SK-N-SH (cell line): ENCODE results near the gene ST6GALNAC3. TPM values are rescaled to one million over a fixed set of nuclear protein-coding genes. Genes with fewer than 3 reads are reported as not detected.

Source experiments
- CTCF ChIA-PET: fragments of 300-600, 350-600 bp; formaldehyde crosslinking; extraction: SDS; loops from one replicate; lab custom pipeline; 2021; lab: Yijun Ruan, JAX
- POLR2A ChIA-PET: fragments of 350-600 bp; sonication (Branson Sonifier 250); formaldehyde crosslinking; extraction: SDS; loops from one replicate; lab custom pipeline; 2020; ENCODE audit warnings: antibody characterized with exemption, inconsistent platforms; lab: Yijun Ruan, JAX
- DNase-seq: peaks from one replicate; pipeline ENCODE4 v3.0.0; 2012
- H2AFZ ChIP-seq: fragments of 200-600 bp; sonication (generic); 2 replicates; pipeline ENCODE4 v1.8.1; 2016; ENCODE audit warnings: antibody characterized with exemption, mild to moderate bottlenecking, low read depth
- H3F3A ChIP-seq: fragments of 200-600 bp; sonication (generic); replicated peaks from 2 replicates; pipeline ENCODE3; 2016; ENCODE audit warnings: antibody characterized with exemption, mild to moderate bottlenecking; ENCODE audit not compliant: insufficient read depth
- H3K27ac ChIP-seq, 2 experiments: fragments of 200-500 bp in 1 of 2; fragments of 200-600 bp in 1 of 2; sonication (Bioruptor generic) in 1 of 2; sonication (generic), shearing (Covaris generic) in 1 of 2; 2 replicates each; pipeline versions ENCODE4 v1.5.1 to v1.6.1; 2014 to 2016; ENCODE audit warnings: low read depth in 2 of 2, inconsistent platforms in 1 of 2, low read length in 1 of 2, mild to moderate bottlenecking in 1 of 2, mixed read lengths in 1 of 2
- H3K27me3 ChIP-seq: fragments of 200-600 bp; sonication (generic), shearing (Covaris generic); 2 replicates; pipeline ENCODE4 v1.6.1; 2016; ENCODE audit warnings: mixed run types; ENCODE audit not compliant: insufficient read depth
- H3K36me3 ChIP-seq, 2 experiments: fragments of 200-500 bp in 1 of 2; fragments of 200-600 bp in 1 of 2; sonication (Bioruptor generic) in 1 of 2; sonication (generic) in 1 of 2; replicated peaks in 1 of 2; 2 replicates each; pipeline versions ENCODE3 to v1.5.1; 2014 to 2016; ENCODE audit warnings: low read length in 1 of 2, mild to moderate bottlenecking in 1 of 2; ENCODE audit not compliant: insufficient read depth in 2 of 2, control insufficient read depth in 1 of 2
- H3K4me1 ChIP-seq, 2 experiments: fragments of 200-500 bp in 1 of 2; fragments of 200-600 bp in 1 of 2; sonication (Bioruptor generic) in 1 of 2; sonication (generic), shearing (Covaris generic) in 1 of 2; 2 replicates each; pipeline versions ENCODE4 v1.5.1 to v1.6.1; 2014 to 2016; ENCODE audit warnings: low read depth in 1 of 2, low read length in 1 of 2, mixed run types in 1 of 2; ENCODE audit not compliant: insufficient read depth in 2 of 2, control insufficient read depth in 1 of 2
- H3K4me2 ChIP-seq: fragments of 200-600 bp; sonication (generic), shearing (Covaris generic); 2 replicates; pipeline ENCODE4 v1.6.1; 2017; ENCODE audit warnings: mixed run types
- H3K4me3 ChIP-seq, 2 experiments: fragments of 200-500 bp in 1 of 2; fragments of 200-600 bp in 1 of 2; sonication (Bioruptor generic) in 1 of 2; sonication (generic), shearing (Covaris generic) in 1 of 2; 2 replicates each; pipeline versions ENCODE4 v1.5.1 to v1.8.1; 2014 to 2016; ENCODE audit warnings: low read depth in 2 of 2, inconsistent platforms in 1 of 2, low read length in 1 of 2, mild to moderate bottlenecking in 1 of 2, mixed read lengths in 1 of 2, moderate library complexity in 1 of 2
- H3K79me2 ChIP-seq: fragments of 200-600 bp; sonication (generic); 2 replicates; pipeline ENCODE4 v1.8.1; 2017; ENCODE audit warnings: mild to moderate bottlenecking; ENCODE audit not compliant: insufficient read depth
- H3K9ac ChIP-seq: fragments of 200-600 bp; sonication (generic); 2 replicates; pipeline ENCODE4 v1.6.1; 2017; ENCODE audit warnings: mixed run types
- H3K9me2 ChIP-seq: fragments of 200-600 bp; sonication (generic); 2 replicates; pipeline ENCODE4 v1.6.1; 2017; ENCODE audit warnings: mixed run types
- H3K9me3 ChIP-seq: fragments of 200-600 bp; sonication (generic); 2 replicates; pipeline ENCODE4 v1.6.1; 2017; ENCODE audit warnings: mixed run types, mild to moderate bottlenecking, moderate library complexity
- H4K20me1 ChIP-seq: fragments of 200-600 bp; sonication (generic); 2 replicates; pipeline ENCODE4 v1.6.1; 2017; ENCODE audit warnings: mild to moderate bottlenecking, mixed run types; ENCODE audit not compliant: insufficient read depth
- CHD2 ChIP-seq: fragments of 150-350 bp; IDR thresholded peaks from 2 replicates; pipeline ENCODE4 v1.6.1; 2018; ENCODE audit warnings: low read length; ENCODE audit not compliant: partially characterized antibody
- FOSL2 ChIP-seq: IDR thresholded peaks from 2 replicates; pipeline ENCODE4 v1.4.0; 2012; ENCODE audit warnings: low read depth, mild to moderate bottlenecking, moderate library complexity, borderline replicate concordance
- FOXM1 ChIP-seq: IDR thresholded peaks from 2 replicates; pipeline ENCODE4 v1.4.0; 2012; ENCODE audit warnings: low read depth, mild to moderate bottlenecking
- GABPA ChIP-seq: IDR thresholded peaks from 2 replicates; pipeline ENCODE4 v1.4.0; 2012; ENCODE audit warnings: low read depth, mild to moderate bottlenecking
- JUND ChIP-seq: IDR thresholded peaks from 2 replicates; pipeline ENCODE4 v1.4.0; 2012
- RXRA ChIP-seq: IDR thresholded peaks from 2 replicates; pipeline ENCODE4 v1.4.0; 2012; ENCODE audit warnings: low read depth, mild to moderate bottlenecking, borderline replicate concordance
- SIN3A ChIP-seq: IDR thresholded peaks from 2 replicates; pipeline ENCODE4 v1.6.1; 2012; ENCODE audit warnings: low read depth, mild to moderate bottlenecking, low read length, moderate library complexity, borderline replicate concordance
- TEAD4 ChIP-seq: IDR thresholded peaks from 2 replicates; pipeline ENCODE4 v1.4.0; 2012; ENCODE audit warnings: mild to moderate bottlenecking, borderline replicate concordance; ENCODE audit not compliant: insufficient read depth
- WGBS: methylation state at CpG from one replicate; pipeline ENCODE4 v1.1.6; 2017; ENCODE audit warnings: low lambda C conversion rate; 5-methylcytosine and 5-hydroxymethylcytosine counted together
- polyA plus RNA-seq, 3 experiments: library from polyadenylated mRNA; depleted of rRNA; stranded (reverse); fragments of >200 nt; gene quantifications; 2 replicates each; pipeline ENCODE4 v1.2.3, GENCODE V29; 2012
- TF ChIP-seq, protein P1 (sequence below): IDR thresholded peaks from 2 replicates; pipeline ENCODE4 v1.4.0; 2012; ENCODE audit warnings: low read depth, borderline replicate concordance
- TF ChIP-seq, protein P2 (sequence below): IDR thresholded peaks from 2 replicates; pipeline ENCODE4; 2012
- TF ChIP-seq, protein P3 (sequence below): IDR thresholded peaks from 2 replicates; pipeline ENCODE4 v1.6.1; 2012; ENCODE audit warnings: mild to moderate bottlenecking, low read depth, low read length, moderate library complexity
- TF ChIP-seq, protein P4 (sequence below): IDR thresholded peaks from 2 replicates; pipeline ENCODE4 v1.4.0; 2012; ENCODE audit warnings: low read depth, borderline replicate concordance
- TF ChIP-seq, protein P5 (sequence below): fragments of 150-350 bp; IDR thresholded peaks from 2 replicates; pipeline ENCODE4 v1.6.1; 2016; ENCODE audit warnings: mild to moderate bottlenecking, low read depth, low read length

ST6GALNAC3 gene
- polyA plus RNA-seq, 1 of the 3 experiments (the other 2 are of a cell fraction) = 8.1 TPM

DNA sequence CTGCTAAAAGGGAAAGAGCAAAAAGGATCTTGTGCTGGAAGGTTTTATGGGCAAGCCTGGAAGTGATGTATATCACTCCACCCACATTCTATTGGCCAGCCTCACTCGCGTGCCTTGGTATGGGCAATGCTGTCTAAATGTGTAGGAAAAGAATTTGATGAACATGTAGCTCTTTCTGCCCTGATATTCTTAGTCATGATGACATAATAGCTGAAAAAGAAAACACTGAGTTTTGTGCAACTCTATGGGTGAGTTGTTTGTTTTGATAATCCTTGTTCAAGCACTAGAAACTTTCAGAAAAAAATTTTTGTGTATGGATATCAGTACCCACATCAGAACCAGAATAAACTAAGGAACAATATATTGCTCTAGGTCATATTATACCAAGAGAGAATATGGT, 561.2 kb downstream of the ST6GALNAC3 start:
- H3K9me2 ChIP-seq = no peaks in the 10 kb centered on the region
- ChIA-PET CTCF (interaction anchor here (1.1 to 1.4 kb wide), 2 partner anchors 9 to 12 kb away, joined by 3 read pairs; no protein-coding TSS in a partner anchor), POLR2A (no interaction called here)

DNA sequence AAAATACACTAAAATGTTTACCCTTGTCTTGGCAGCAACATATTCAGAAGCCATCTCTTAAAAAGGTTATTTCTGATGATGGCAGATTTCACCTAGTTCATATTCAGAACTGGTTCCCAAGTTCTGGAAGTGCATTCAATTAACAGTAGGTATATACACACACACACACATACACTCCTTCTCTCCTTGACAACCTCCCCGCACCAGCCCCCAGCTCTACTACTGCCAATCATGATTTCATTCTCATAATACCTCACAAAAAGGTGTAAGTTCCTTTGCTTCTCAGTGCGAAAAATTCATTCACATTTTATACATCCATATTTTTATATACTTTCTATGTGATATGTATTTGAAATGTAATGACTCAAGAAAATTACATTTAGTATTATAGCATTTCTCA, 564.6 kb downstream of the ST6GALNAC3 start:
- DNase-seq = no peak
- Histone ChIP-seq H3K27me3 (no peaks in the 10 kb centered on the region), H3F3A (no peaks in the 10 kb centered on the region), H3K27ac (no peak overlapping the region), H2AFZ (no peak overlapping the region), H4K20me1 (no peaks in the 10 kb centered on the region), H3K4me1 (no peaks in the 10 kb centered on the region), H3K79me2 (no peaks in the 10 kb centered on the region), H3K9me2 (no peaks in the 10 kb centered on the region), H3K36me3 (no peaks in the 10 kb centered on the region), H3K4me3 (no peak overlapping the region), H3K4me2 (no peak overlapping the region), H3K9ac (no peak overlapping the region), H3K9me3 (no peaks in the 10 kb centered on the region)
- TF ChIP-seq TEAD4 = no peak
- TF ChIP-seq, protein P1, sequence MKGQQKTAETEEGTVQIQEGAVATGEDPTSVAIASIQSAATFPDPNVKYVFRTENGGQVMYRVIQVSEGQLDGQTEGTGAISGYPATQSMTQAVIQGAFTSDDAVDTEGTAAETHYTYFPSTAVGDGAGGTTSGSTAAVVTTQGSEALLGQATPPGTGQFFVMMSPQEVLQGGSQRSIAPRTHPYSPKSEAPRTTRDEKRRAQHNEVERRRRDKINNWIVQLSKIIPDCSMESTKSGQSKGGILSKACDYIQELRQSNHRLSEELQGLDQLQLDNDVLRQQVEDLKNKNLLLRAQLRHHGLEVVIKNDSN = no peak
- no peak for TF ChIP-seq FOSL2
- TF ChIP-seq GABPA = no peak
- TF ChIP-seq, protein P2, sequence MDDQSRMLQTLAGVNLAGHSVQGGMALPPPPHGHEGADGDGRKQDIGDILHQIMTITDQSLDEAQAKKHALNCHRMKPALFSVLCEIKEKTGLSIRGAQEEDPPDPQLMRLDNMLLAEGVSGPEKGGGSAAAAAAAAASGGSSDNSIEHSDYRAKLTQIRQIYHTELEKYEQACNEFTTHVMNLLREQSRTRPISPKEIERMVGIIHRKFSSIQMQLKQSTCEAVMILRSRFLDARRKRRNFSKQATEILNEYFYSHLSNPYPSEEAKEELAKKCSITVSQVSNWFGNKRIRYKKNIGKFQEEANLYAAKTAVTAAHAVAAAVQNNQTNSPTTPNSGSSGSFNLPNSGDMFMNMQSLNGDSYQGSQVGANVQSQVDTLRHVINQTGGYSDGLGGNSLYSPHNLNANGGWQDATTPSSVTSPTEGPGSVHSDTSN = no peak
- no peak for TF ChIP-seq SIN3A
- TF ChIP-seq, protein P3, sequence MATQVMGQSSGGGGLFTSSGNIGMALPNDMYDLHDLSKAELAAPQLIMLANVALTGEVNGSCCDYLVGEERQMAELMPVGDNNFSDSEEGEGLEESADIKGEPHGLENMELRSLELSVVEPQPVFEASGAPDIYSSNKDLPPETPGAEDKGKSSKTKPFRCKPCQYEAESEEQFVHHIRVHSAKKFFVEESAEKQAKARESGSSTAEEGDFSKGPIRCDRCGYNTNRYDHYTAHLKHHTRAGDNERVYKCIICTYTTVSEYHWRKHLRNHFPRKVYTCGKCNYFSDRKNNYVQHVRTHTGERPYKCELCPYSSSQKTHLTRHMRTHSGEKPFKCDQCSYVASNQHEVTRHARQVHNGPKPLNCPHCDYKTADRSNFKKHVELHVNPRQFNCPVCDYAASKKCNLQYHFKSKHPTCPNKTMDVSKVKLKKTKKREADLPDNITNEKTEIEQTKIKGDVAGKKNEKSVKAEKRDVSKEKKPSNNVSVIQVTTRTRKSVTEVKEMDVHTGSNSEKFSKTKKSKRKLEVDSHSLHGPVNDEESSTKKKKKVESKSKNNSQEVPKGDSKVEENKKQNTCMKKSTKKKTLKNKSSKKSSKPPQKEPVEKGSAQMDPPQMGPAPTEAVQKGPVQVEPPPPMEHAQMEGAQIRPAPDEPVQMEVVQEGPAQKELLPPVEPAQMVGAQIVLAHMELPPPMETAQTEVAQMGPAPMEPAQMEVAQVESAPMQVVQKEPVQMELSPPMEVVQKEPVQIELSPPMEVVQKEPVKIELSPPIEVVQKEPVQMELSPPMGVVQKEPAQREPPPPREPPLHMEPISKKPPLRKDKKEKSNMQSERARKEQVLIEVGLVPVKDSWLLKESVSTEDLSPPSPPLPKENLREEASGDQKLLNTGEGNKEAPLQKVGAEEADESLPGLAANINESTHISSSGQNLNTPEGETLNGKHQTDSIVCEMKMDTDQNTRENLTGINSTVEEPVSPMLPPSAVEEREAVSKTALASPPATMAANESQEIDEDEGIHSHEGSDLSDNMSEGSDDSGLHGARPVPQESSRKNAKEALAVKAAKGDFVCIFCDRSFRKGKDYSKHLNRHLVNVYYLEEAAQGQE = no peak
- TF ChIP-seq CHD2 = no peak
- TF ChIP-seq RXRA = no peak
- no peak for TF ChIP-seq FOXM1
- TF ChIP-seq, protein P4, sequence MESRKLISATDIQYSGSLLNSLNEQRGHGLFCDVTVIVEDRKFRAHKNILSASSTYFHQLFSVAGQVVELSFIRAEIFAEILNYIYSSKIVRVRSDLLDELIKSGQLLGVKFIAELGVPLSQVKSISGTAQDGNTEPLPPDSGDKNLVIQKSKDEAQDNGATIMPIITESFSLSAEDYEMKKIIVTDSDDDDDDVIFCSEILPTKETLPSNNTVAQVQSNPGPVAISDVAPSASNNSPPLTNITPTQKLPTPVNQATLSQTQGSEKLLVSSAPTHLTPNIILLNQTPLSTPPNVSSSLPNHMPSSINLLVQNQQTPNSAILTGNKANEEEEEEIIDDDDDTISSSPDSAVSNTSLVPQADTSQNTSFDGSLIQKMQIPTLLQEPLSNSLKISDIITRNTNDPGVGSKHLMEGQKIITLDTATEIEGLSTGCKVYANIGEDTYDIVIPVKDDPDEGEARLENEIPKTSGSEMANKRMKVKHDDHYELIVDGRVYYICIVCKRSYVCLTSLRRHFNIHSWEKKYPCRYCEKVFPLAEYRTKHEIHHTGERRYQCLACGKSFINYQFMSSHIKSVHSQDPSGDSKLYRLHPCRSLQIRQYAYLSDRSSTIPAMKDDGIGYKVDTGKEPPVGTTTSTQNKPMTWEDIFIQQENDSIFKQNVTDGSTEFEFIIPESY = no peak
- CTCF ChIA-PET = no interaction called here
- POLR2A ChIA-PET = no interaction called here
- 86% methylated on average over 2 of the region's 2 CpGs for WGBS

More for the DNA sequence above, 561.2 kb downstream of the ST6GALNAC3 start:
- Histone ChIP-seq H3K4me1 (no peaks in the 10 kb centered on the region), H3K4me3 (no peak overlapping the region), H3K36me3 (peaks cover 0 to 4% of the 10 kb centered on the region in 2 experiments), H4K20me1 (no peaks in the 10 kb centered on the region), H3K27ac (no peak overlapping the region), H3K4me2 (no peak overlapping the region), H3K9me3 (no peaks in the 10 kb centered on the region), H3K9ac (no peak overlapping the region), H3F3A (no peaks in the 10 kb centered on the region), H3K79me2 (no peaks in the 10 kb centered on the region), H3K27me3 (no peaks in the 10 kb centered on the region), H2AFZ (no peak overlapping the region)
- WGBS = 93% methylated on average over 2 of the region's 2 CpGs
- no peak for DNase-seq
- TF ChIP-seq JUND = no peak
- no peak for TF ChIP-seq TEAD4
- TF ChIP-seq, protein P5, sequence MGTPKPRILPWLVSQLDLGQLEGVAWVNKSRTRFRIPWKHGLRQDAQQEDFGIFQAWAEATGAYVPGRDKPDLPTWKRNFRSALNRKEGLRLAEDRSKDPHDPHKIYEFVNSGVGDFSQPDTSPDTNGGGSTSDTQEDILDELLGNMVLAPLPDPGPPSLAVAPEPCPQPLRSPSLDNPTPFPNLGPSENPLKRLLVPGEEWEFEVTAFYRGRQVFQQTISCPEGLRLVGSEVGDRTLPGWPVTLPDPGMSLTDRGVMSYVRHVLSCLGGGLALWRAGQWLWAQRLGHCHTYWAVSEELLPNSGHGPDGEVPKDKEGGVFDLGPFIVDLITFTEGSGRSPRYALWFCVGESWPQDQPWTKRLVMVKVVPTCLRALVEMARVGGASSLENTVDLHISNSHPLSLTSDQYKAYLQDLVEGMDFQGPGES = no peak
